ENCODE data around the gene EFR3B.

DNA sequence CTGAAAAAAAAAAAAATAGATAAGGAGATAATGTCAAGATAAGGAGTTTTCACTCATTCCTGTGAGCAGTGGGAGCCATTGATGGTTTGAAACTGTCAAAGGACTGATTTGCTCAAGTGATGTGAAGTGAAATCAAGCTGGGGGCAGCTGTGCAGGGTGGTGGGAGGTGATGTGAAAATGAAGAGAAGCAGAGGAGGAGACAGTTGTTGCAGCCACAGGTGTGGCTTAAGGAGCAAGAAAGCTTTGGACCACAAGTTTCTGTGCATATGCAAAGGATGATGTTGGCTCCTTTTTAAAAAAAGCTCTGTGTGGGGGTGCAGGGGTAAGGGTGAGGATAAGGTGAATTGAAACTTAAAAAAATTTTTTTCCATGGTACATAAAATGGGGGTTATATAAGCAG lies 8.3 kb downstream of the EFR3B start:
- no peak for TF ChIP-seq POLR2A (IDR thresholded peaks at IDR 0.05)
- TF ChIP-seq, protein P1, sequence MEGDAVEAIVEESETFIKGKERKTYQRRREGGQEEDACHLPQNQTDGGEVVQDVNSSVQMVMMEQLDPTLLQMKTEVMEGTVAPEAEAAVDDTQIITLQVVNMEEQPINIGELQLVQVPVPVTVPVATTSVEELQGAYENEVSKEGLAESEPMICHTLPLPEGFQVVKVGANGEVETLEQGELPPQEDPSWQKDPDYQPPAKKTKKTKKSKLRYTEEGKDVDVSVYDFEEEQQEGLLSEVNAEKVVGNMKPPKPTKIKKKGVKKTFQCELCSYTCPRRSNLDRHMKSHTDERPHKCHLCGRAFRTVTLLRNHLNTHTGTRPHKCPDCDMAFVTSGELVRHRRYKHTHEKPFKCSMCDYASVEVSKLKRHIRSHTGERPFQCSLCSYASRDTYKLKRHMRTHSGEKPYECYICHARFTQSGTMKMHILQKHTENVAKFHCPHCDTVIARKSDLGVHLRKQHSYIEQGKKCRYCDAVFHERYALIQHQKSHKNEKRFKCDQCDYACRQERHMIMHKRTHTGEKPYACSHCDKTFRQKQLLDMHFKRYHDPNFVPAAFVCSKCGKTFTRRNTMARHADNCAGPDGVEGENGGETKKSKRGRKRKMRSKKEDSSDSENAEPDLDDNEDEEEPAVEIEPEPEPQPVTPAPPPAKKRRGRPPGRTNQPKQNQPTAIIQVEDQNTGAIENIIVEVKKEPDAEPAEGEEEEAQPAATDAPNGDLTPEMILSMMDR (IDR thresholded peaks at IDR 0.05), result no peak

Measured in esophagus squamous epithelium (tissue), 4 donors.